Hematopoietic multipotent progenitor cell treated with erythropoietin and hydrocortisone succinate and interleukin-3 and kit ligand, for 8 days (in vitro differentiated cells): ENCODE results near the gene AMPH.
A peak's percentile ranks its signal among the peaks of the same experiment; 100 is the strongest.

Experiments used
- DNase-seq: peaks from one replicate; pipeline ENCODE4 v3.0.0-alpha.2; 2015

AMPH gene

DNA sequence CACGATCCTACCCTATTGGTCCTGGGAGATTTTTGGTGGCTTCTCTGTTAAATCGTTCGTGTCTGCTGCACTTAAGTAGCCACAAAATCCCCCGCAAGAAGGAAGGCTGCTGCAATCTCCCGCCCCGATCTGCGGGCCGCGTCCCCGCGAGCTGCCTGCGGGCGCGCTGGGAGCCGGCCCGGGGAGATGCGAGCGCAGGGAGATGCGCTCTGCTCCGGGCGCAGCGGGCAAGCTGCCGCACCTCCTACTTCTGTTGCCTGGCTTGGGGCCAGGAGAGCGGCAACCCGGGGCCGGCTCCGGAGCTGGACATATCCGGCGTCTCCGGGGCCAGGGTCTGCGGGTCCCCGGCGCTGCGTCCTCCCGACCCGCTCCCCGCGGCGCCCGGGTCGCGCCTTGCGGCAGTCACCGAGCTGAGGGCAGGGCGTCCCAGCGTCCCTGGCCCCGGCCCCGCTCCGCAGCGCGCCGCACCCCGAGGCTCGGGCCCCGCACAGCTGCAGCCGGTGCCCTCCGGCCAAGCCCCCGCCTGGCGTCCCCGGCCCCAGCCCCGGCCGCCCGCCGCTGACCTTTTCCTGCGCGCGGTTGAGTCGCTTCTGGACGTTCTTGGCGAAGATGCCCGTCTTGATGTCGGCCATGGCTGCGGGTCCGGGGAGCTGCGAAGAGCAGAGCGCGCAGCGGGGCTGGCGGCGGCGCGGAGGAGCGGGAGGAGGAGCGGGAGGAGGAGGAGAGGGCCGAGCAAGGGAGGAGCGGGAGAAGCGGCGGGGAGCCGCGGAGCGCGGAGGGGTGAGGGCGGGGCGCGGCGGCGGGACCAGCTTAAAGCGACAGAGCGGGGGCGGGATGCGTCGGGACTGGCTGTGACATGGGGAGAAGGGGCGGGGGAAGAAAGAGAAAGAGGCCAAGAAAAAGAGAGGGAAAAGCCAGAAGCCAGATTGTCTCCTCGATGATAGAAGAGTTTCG, at the start of gene AMPH:
Gene AMPH (minus strand): TSS at position 654 of the 954 bp plus-strand sequence. CDS start 22 bp downstream, at position 632.
- no peak for DNase-seq

GRCh38 chr7:38679419-38679818, 48.2 kb upstream of the AMPH start:
- DNase-seq, result no peak

DNA sequence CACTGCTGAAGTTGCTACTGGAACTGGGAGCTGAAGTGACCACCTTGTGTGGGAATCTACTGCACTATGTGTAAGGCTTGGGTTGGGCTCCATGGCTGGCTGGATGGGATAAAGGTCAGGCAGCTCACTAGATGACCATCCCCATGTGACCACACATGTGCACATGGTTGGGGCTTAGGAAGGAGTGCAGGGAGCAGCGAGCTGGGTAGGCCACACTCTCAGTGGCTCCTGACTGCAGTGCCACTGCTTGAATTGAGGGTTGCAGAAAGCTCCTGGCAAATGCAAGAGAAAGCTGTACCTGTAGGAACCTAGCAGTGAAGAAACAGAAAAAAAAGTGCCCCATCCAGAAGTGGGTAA, 47.5 kb upstream of the AMPH start:
- DNase-seq, result no peak

- DNase-seq, result no peak
Observed at GRCh38 chr7:38677981-38678697, 47.0 kb upstream of the AMPH start.

GRCh38 chr7:38675494-38676106, 44.4 kb upstream of the AMPH start:
- no peak for DNase-seq

GRCh38 chr7:38674513-38674912, 43.3 kb upstream of the AMPH start:
- DNase-seq, result no peak

DNA sequence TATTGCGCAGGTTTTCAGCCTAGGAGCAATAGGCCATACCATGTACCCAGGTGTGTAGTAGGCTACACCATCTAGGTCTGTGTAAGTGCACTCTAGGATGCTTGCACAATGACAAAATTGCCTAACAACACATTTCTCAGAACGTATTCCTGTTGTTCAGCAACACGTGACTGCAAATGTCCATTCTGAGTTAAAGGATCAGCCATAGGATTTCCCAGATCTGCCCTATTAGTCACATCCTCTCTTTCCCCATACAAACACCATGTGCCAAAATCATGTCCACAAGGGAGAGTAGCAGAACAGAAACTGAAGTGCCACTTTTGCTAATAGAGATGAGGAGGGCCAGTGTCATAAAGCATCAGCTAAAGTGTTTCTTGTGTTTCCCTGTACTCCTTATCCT, 42.6 kb upstream of the AMPH start:
- DNase-seq, result no peak

DNA sequence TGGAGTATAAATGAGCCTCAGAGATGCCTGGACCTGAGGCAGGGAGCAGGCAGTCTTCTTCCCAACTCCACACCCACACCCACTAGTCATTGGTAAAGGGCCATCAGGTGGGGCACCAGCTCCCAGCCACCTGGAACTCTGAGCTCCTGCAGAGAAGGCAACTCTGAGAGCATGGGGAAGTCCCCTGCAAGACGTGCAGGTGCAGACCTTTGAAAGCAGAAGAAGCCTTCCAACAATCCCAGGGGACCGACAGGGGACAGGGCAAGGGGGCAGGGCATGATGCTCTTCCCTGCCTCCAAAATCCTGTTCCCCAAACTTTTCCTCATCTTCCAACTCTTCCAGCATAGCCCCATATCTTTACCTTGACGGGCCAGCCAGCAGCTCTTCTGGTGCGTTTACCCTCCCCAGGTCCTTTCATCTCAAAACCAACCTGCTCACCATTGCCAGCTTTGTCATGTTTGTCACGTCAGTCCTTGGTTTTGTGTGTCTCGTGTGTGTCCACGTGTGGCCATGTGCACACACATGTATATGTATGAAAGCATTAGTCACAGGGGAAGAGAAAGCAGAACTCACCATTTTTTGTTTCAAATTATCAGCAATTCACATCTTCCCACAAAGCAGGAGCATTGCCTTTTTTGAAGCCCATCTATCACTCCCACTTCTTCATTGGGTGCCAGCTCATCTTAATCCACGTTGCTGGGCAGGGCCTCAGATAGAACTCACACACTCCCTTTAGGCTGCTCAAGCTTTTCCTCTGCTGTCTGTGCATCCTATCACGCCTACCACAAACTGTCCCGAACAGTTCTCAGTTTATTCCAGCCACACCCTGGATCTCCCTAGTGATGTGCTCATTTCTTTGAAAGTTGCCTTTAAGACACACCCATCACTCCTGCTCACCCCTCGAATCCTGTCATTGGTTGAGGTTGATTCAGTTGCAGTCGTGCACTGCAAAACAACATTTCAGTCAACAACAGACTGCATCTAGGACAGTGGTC, 41.0 kb upstream of the AMPH start:
- DNase-seq, result no peak

GRCh38 chr7:38669965-38670520, 38.9 kb upstream of the AMPH start:
- no peak for DNase-seq

- no peak for DNase-seq
Observed at GRCh38 chr7:38664972-38665371, 33.8 kb upstream of the AMPH start.

- peak; percentile 45 for DNase-seq
Observed at GRCh38 chr7:38660427-38661099, 29.4 kb upstream of the AMPH start.

DNA sequence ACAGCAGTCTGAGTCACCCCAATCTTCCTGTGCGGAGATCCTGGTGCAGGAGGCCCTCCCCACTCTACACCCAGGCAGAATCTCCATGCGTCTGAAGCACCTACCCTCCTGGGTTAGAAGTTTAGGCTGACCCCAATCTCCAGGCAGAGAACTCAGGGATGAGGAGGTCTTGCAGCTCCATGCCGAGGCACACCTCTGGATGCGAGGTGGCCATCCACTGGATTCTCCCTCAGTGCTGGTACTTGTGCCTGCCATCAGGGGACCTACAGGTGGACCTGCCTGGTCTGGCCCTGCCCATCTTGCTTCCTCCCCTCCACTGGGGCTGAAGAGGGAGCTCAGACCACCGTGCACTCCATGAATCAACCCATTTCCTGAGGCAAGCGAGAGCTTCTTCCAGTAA, 28.8 kb upstream of the AMPH start:
- no peak for DNase-seq

DNA sequence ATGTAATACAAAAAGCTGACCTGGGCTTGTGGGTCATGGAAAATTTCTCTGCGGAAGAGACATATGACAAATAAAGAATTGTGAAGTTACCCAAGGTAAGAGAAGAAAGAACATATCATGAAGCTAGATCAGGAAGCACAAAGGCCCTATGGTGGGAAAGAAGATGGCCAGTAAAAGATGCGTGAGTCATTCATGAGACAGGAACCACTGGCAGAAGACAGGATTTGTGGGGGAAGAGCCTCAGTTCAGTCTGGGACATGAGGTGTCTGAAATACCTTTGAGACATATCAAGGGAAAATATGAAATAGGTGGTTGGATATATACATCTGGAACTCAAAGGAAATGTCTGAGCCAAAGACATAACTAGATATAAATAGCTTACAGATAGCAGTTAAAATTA, 27.7 kb upstream of the AMPH start:
- no peak for DNase-seq

GRCh38 chr7:38656968-38657367, 25.8 kb upstream of the AMPH start:
- no peak for DNase-seq

GRCh38 chr7:38655833-38656774, 24.9 kb upstream of the AMPH start:
- no peak for DNase-seq

- no peak for DNase-seq
Observed at GRCh38 chr7:38637957-38638356, 6.8 kb upstream of the AMPH start.

GRCh38 chr7:38632411-38632810, 1.2 kb upstream of the AMPH start:
- DNase-seq, result no peak

DNA sequence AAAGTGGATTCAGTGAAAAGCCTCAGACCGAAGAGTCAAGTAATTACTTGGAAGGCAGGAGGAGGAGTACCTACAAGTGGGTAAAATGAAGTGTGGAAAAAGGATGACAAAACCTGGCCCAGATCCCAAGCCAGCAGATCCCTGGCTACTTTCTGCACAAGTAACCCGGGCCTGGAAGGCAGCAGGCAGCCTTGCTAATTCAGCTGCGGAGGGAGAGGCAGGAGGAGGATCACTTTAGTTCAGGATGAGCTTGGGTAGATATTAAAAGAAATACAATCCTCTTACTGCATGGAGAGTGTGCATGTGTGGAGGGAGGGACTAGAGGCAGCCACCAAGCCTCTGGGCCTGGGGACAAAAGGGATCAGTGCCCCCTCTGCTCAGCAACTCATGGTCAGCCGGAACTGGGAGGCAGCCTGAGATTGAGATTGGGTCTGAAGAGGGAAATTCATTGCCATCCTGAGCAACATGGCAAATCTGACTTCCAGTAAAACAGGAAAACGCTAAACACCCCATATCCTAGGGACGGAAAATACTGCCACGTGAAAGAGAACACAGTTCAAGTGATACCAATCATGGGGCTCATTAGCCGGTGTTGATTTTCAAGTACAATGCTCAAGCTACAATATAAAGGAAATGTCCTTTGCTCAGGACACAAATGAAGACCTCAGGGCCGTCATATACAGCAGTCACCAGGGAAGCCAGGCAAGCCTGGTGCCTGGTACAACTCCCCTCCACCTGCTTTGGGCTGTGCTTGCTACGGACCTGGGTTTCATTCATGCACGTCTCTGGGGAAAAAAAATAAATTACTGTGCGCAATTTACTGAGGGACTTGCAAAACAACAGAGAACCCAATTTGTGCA, 1.3 kb downstream of the AMPH start:
- no peak for DNase-seq
